NCI-H1436 treated with DMSO at 0.1 percent for 48 hours (cell line): ENCODE data around the gene DYNLT5.
"Not testable (repeated sequence)": the region's sequence is repeated elsewhere in the genome, so short reads cannot be mapped to it uniquely, and the experiment has no call there.

Experiments used
- DNase-seq: peaks from one replicate; lab custom pipeline; 2025; lab: John Stamatoyannopoulos, UW

The DYNLT5 gene, protein sequence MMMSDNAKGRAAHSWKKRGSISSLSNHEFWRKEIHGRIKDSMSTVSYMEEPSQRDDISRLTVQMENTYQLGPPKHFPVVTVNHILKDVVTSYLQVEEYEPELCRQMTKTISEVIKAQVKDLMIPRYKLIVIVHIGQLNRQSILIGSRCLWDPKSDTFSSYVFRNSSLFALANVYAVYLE

DNA sequence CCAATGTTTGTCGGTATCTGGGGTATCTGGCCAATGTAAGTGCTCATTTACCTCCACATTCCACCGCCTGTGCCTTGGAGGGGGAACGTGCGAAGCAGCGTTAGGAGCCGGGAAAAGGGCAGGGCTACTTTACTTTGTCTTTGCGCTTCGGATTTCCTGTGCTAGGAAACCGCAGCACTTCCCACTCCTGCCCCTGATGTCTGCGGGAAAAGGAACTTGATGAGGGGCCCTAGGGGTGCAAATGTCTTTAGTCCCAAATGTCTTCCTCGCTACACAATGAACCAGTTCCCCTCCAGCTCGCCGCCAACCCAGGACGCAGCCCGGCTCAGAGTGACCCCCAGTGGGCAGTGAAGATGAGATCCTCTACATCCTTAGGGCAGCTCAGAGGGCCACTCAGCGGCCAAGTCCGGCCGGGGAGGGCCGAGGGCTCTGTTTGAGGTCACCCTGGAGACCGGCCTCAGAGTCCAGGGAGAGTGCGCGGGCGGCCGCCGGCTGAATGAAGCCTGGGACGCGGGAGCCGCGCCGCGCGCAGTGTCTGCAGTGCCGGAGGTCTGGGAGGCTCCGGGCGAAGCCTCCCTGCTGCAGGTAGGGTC is at the start of gene DYNLT5:
DYNLT5 (plus strand) TSS at position 460 of the 593 bp plus-strand sequence. CDS start 2,200 bp downstream, outside the sequence.
- DNase-seq, result no peak

GRCh38 chr1:66704177-66704875 is 47.9 kb upstream of the DYNLT5 start:
- no peak for DNase-seq

DNA sequence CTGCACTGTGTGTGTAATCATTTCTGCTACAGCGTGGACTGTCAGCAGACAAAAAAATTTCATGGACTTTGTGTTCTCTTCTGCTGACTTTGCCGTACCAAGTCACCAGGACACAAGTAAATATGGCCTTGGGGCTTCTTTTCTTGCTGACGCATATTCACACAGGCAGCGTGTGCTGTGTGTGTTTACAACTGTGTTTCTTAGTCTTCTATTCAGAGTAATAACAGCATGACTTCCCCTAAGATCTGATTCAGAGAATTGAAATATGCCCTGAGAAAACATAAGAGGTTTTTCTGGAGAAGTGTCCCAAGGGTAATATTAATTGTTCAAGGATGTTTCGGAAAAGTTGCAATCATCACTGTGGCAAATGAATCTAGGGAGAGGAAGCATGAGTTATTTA is 47.1 kb upstream of the DYNLT5 start:
- DNase-seq, result no peak

DNA sequence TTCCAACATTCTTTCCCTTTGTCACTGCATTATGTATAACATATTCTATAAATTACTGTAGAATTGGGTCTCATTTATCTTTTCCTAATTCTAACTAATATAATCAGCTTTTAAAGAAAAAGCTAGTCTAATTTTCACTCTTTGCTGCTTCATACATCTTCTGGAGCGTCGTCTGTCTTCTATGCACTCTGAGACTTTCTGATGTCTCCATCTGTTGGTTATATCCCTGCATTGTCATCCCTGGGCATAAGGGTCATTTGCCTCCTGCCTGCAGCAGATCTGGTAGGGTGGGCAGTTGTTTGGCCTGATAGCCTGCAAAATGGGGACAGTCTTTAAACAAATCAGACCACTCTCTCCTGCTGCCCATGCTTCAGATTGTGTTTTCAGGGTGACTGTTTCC is 40.8 kb upstream of the DYNLT5 start:
- no peak for DNase-seq

DNA sequence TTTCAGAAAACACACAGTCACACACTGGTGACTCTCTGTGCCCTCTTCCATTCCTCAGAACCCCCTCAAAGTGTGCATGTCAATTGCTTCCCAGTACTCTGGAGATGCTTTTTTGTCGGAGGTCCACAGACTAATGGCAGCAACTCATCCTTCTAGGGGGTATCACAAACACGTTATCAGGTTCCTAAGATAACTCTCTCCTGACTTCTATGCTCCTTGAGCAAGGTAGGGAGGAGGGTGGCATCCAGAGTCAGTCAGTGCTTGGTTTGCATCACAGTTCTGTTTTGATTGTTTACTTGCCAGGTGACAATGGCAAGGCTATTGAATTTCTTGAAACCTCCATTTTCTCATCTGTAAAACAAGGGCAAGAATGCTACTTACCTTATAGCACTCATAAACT is 39.4 kb upstream of the DYNLT5 start:
- no peak for DNase-seq

- DNase-seq, result no peak
Measured at GRCh38 chr1:66723985-66724384, 28.3 kb upstream of the DYNLT5 start.

DNA sequence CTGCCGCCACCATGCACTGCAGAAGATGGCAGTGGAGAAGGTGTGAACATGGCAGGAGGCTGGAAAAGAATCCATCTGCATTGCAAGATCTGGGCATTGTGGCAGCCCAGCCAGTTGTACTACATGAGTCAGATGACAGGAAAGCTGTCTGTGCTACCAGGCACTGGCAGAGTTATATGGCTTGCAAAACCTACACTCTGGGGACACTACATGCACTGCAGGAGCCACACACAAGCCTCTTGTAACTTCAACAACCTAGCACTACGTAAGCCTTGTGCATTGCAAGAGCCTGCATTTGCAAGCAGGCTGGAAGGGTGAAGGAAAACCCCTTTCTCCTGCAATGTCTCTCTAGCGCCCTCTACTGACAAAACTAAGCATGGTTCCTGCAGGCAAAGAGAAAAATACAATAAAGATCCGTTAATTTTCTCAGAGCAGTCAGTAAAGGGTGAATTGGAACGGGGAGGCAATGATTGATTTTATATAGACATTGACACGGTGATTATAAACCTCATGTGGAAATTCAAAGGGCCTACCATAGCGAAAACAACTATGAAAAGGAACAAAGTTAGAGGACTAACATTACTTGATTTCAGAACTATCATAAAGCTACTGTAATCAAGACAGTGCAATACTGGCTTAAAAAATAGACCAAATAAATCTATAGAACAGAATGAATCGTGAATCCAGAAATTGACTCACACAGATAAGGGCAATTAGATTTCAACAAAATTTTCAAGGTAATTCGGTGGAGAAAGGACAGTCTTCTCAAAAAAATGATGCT is 26.2 kb upstream of the DYNLT5 start:
- DNase-seq, result no peak

- no peak for DNase-seq
Measured at GRCh38 chr1:66728021-66728420, 24.2 kb upstream of the DYNLT5 start.

DNA sequence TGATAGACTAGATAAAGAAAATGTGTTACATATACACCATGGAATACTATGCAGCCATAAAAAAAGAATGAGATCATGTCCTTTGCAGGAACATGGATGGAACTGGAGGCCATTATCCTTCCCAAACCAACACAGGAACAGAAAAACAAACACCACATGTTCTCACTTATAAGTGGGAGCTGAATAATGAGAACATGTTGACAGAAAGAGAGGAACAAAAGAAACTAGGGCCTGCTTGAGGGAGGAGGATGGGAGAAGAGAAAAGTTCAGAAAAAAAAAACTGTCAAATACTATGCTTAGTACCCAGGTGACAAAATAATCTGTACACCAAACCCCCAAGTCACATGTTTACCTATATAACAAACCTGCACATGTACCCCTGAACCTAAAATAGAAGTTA is 23.5 kb upstream of the DYNLT5 start:
- DNase-seq, result not testable (repeated sequence)

DNA sequence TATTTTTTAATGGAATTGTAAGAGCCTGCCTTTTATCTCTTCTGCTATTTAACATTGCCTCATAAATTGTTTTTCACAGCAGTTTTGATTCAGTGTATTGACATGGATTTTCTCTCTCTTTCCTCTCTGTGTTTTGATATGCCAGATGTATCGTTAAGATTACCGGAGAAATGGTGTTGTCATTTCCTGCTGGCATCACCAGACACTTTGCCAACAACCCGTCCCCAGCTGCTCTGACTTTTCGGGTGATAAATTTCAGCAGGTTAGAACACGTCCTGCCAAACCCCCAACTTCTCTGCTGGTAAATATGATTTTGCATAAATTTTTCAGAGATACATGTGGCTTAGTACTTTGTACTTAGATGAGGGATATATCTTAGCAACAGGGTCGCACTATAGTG is 23.1 kb upstream of the DYNLT5 start:
- no peak for DNase-seq

DNA sequence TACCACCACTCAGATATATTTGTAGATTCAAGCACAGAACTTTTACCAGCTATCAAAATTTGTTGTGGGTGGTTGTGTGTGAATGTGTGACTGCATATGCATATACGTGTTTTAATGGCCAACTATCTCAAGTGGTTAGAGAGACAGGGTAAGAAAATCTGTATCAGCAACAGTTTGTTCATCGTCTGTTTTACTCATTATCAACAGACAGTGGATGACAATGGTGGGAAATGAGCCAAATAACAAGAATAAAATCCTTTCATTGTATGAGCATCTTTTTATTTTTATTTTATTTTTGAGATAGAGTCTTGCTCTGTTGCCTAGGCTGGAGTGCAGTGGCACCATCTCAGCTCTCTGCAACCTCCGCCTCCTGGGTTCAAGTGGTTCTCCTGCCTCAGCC is 22.7 kb upstream of the DYNLT5 start:
- DNase-seq, result no peak

GRCh38 chr1:66730462-66730861 is 21.8 kb upstream of the DYNLT5 start:
- DNase-seq, result peak; percentile 83

GRCh38 chr1:66731170-66731865 is 20.9 kb upstream of the DYNLT5 start:
- DNase-seq, result no peak

DNA sequence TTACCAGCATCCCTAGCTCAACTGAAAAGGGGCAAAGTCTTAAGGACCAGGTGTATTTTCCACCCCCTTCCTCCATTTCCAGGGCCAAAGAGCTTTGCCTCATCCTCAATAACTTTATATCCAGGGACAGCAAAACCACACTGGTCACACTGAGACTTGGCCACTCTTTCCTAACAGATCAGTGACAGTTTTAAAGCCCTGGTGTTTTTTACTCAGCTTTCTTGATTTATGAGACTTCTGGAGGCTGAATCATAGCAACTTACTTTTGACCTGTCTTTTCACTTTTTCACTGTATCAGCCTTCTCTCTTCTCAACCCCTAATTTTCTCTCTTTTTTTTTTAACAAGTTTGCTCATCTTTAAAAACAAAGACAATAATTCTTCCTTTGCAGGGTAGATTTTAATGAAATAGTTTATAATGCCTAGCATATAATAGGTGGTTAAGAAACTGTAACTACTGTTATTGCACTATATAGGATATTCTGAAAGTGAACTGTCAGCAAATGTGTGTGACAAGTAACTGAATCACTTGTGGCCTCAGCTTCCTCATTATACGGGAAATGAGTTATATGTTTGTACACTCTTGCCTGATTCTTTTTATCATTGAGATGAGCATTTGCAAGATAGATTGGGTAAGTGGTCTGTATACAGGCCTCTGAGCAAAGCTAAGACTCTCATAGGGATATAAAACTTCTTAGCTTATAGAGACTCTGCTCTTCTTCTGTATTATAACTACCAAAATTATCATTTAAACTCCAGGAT is 19.7 kb upstream of the DYNLT5 start:
- DNase-seq, result no peak

- no peak for DNase-seq
Measured at GRCh38 chr1:66733348-66734017, 18.8 kb upstream of the DYNLT5 start.

DNA sequence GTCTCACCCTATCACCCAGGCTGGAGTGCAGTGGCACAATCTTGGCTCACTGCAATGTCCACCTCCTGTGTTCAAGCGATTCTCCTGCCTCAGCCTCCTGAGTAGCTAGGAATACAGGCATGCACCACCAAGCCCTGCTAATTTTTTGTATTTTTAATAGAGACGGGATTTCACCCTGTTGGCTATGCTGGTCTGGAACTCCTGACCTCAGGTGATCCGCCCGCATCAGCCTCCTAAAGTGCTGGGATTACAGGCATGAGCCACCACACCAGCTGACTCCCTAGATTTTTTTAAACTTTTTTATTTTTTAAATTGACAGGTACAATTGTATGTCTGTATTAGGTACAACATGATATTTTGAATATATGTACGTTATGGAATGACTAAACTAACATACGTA is 17.7 kb upstream of the DYNLT5 start:
- DNase-seq, result not testable (repeated sequence)

GRCh38 chr1:66737836-66738235 is 14.4 kb upstream of the DYNLT5 start:
- DNase-seq, result no peak

DNA sequence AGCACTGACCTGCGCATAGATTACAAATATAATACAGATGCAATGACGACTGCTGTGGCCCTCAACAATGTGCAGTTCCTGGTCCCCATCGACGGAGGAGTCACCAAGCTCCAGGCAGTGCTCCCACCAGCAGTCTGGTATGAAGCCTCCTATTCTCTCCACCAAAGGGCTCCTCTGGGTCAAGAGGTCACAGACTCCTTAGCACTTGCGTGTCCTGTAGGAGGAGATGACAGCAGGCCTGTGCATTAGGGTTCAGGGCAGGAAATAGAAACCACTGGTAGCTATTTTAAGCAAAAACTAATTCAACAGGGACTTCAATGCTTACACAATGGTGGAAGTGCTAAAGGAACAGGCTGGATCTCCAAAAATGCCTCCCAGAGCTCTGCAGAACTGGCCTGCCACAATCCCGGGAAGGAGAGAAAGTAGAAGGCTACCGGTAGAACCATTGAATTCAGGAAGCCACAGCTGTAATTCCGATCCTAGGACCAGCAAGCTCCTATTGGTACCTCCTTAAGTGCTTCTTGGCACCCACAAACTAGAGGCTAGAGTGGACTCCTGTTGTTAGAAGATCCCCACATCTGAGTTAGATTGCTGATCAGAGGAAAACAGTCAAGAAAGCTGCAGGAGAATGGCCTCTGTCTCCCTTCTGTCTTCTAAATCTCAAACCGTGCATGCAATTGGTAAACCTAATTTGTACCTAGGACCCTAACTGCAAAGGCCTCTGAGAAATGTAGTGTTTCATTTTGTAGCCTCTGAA is 12.7 kb upstream of the DYNLT5 start:
- no peak for DNase-seq

DNA sequence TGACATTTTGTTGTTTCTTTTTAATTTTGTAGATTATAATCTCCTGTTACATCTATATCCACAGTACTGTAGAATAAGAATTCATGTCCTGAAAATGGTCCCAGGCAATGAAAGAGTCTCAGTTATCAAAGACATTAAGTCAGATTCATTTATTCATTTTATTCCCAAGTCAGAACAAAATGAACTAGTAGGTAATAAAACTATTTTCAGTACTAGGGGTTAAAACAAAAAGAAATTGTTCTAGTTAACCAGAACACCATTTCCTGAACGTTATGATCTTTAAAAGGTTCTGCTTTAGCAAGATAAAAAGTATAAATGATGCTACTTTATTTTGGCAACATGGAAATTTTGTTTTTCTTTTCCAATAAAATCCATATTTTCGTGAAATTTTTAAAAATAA is 6.8 kb upstream of the DYNLT5 start:
- DNase-seq, result no peak

GRCh38 chr1:66747501-66747900 is 4.8 kb upstream of the DYNLT5 start:
- no peak for DNase-seq
